WI38 (cell line): ENCODE data around the gene EID3.

ENCODE experiments used
- H3K4me3 ChIP-seq: 2 replicates; pipeline ENCODE4 v1.5.1; 2011; ENCODE audit warnings: low read depth, mild to moderate bottlenecking, control low read depth, low read length
- CTCF ChIP-seq: IDR thresholded peaks from 2 replicates; pipeline ENCODE4 v1.5.1; 2012; ENCODE audit warnings: low read depth, mild to moderate bottlenecking, control low read depth, low read length

The EID3 gene

GRCh38 chr12:104307655-104308000 is 4.1 kb downstream of the EID3 start:
- H3K4me3 ChIP-seq, result no peak overlapping the region
- TF ChIP-seq CTCF, result no peak

DNA sequence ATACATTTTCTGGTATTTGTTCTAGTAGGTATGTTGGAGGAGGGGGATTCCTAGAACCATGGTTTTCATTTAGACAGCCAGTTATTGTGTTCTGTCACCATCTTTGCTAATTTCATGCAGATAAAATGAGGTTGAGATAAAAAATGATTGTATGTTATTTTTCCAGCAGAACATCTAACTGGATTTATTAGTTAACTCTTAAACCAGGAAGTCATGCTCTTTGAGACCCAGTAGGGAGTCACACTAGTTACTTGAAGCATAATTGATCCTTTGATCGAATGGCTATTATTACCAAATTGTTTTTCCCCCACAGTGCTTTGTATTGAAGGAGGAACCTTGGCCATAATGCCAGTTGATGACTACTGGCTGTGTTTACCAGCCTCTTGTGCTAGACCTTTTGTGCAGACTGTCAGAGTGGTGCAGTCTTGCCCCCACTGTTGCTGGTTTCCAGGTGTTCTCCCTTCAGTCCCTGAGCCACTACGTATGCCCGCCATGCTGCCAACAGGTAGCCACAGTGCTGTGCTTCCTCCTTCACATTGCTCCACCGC is 6.0 kb downstream of the EID3 start:
- no peak for TF ChIP-seq CTCF
- no peak overlapping the region for H3K4me3 ChIP-seq

- no peak overlapping the region for H3K4me3 ChIP-seq
These were observed 7.5 kb downstream of the EID3 start for GRCh38 chr12:104310751-104311633.

GRCh38 chr12:104312202-104312601 is 8.7 kb downstream of the EID3 start:
- no peak for TF ChIP-seq CTCF
- H3K4me3 ChIP-seq, result no peak overlapping the region

More at GRCh38 chr12:104310751-104311633, 7.5 kb downstream of the EID3 start:
- no peak for TF ChIP-seq CTCF

- TF ChIP-seq CTCF, result no peak
- H3K4me3 ChIP-seq, result no peak overlapping the region
These were observed 9.1 kb downstream of the EID3 start for GRCh38 chr12:104312654-104313053.

- no peak for TF ChIP-seq CTCF
- H3K4me3 ChIP-seq, result no peak overlapping the region
These were observed 10.2 kb downstream of the EID3 start for GRCh38 chr12:104313568-104314241.

DNA sequence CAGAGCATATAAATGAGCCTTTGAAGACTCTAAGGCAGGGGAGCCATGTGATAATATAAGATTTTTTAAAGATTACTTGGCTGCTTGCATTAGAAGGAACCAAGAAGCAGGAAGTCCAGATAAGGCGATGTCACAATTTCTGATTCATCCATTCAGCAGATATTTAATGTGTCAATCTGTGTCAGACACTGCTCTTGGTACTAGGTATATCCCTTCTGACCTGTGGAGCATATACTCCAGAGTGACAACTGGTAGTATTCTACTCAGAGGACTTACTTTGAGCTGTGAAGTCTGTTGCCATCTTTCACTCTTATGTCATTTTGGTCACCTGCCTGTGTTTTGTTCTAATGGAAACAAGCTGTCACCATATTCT is 10.7 kb downstream of the EID3 start:
- TF ChIP-seq CTCF, result no peak
- H3K4me3 ChIP-seq, result no peak overlapping the region
